Gastroesophageal sphincter (tissue), 4 donors: ENCODE results near the gene GPR87. TPM values are rescaled to one million over a fixed set of nuclear protein-coding genes. Genes with fewer than 3 reads are reported as not detected.

Source experiments
- ATAC-seq: fragments of 150-250 bp; one replicate; pipeline ENCODE4 v1.9.1; 2016; ENCODE audit warnings: mild to moderate bottlenecking, moderate library complexity
- H3K27ac ChIP-seq, 4 donors: fragments of 200-600 bp; sonication (generic) in 3 of 4; 1 replicate in 3 of 4; 2 replicates in 1 of 4; pipeline ENCODE4 v1.5.1; 2016 to 2019
- H3K27me3 ChIP-seq: fragments of 200-600 bp; sonication (generic); one replicate; pipeline ENCODE4 v1.5.1; 2019
- H3K36me3 ChIP-seq, 2 donors: fragments of 200-600 bp; sonication (generic); one replicate each; pipeline ENCODE4 v1.5.1; 2019; ENCODE audit warnings: control low read depth in 1 of 2
- H3K4me1 ChIP-seq, 3 donors: fragments of 200-600 bp; sonication (generic); 1 replicate in 2 of 3; 2 replicates in 1 of 3; pipeline ENCODE4 v1.5.1; 2016 to 2019; ENCODE audit warnings: control low read depth in 2 of 3
- H3K4me3 ChIP-seq, 2 donors: fragments of 200-600 bp; sonication (generic); one replicate each; pipeline ENCODE4 v1.5.1; 2019; ENCODE audit warnings: mild to moderate bottlenecking in 1 of 2, moderate library complexity in 1 of 2
- H3K9me3 ChIP-seq, 3 donors: fragments of 200-600 bp; sonication (generic); one replicate each; pipeline ENCODE4 v1.5.1; 2017 to 2019; ENCODE audit warnings: control low read depth in 2 of 3
- EP300 ChIP-seq: sonication (generic); formaldehyde crosslinking; IDR thresholded peaks from one replicate; pipeline ENCODE4 v1.6.1; 2017; ENCODE audit warnings: antibody characterized with exemption, mild to moderate bottlenecking
- POLR2A ChIP-seq, 2 donors: fragments of 450-650 bp; IDR thresholded peaks; one replicate each; pipeline ENCODE4 v1.6.1; 2017; ENCODE audit warnings: antibody characterized with exemption in 2 of 2, mild to moderate bottlenecking in 2 of 2, moderate library complexity in 1 of 2
- POLR2AphosphoS5 ChIP-seq: sonication (generic); formaldehyde crosslinking; IDR thresholded peaks from one replicate; pipeline ENCODE4 v1.6.1; 2017; ENCODE audit warnings: antibody characterized with exemption
- WGBS, 2 donors: methylation state at CpG; one replicate each; pipeline ENCODE4 v1.1.5; 2018; ENCODE audit warnings: low coverage in 1 of 2; 5-methylcytosine and 5-hydroxymethylcytosine counted together
- total RNA-seq, 4 donors: library from RNA; depleted of rRNA; stranded (reverse); fragments of >200 nt; gene quantifications; one replicate each; pipeline ENCODE4 v1.1.0, GENCODE V29; 2016
- TF ChIP-seq, protein P1 (sequence below), 4 experiments: fragments of 200-600 bp in 2 of 4; fragments of 450-650 bp in 2 of 4; sonication (generic) in 1 of 4; IDR thresholded peaks; one replicate each; pipeline ENCODE4 v1.5.1; 2017 to 2019; ENCODE audit warnings: antibody characterized with exemption in 4 of 4, mild to moderate bottlenecking in 2 of 4, moderate library complexity in 2 of 4

The GPR87 gene
- total RNA-seq, 4 donors from 2014 or later: 3.5 TPM; not detected in 3

DNA sequence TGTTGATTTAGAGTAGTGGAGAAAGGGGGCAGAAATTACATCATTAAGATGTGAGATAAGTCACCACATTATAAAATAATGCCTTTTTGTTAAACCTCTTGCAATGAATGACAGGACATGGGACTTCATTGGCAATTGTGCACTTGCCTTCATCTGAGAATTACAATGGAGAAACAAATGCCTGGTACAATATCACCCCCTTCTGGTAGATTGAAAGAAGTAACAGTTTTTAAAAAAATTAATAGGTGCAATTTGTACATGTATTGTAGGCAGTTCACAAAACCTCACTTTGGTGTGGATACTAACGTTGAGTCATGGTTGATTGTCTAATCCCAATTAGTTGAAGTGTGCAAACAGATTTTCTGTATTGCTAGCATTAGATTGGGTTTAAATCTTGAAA, 33.7 kb downstream of the GPR87 start:
- no peaks in the 10 kb centered on the region for H3K36me3 ChIP-seq
- no peak overlapping the region for H3K4me3 ChIP-seq
- peak; percentile 52 for ATAC-seq
- 0 to 7% methylated on average over 1 of the region's 1 CpG for WGBS, 2 donors
- H3K9me3 ChIP-seq: no peaks in the 10 kb centered on the region
- TF ChIP-seq, protein P1, sequence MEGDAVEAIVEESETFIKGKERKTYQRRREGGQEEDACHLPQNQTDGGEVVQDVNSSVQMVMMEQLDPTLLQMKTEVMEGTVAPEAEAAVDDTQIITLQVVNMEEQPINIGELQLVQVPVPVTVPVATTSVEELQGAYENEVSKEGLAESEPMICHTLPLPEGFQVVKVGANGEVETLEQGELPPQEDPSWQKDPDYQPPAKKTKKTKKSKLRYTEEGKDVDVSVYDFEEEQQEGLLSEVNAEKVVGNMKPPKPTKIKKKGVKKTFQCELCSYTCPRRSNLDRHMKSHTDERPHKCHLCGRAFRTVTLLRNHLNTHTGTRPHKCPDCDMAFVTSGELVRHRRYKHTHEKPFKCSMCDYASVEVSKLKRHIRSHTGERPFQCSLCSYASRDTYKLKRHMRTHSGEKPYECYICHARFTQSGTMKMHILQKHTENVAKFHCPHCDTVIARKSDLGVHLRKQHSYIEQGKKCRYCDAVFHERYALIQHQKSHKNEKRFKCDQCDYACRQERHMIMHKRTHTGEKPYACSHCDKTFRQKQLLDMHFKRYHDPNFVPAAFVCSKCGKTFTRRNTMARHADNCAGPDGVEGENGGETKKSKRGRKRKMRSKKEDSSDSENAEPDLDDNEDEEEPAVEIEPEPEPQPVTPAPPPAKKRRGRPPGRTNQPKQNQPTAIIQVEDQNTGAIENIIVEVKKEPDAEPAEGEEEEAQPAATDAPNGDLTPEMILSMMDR (IDR thresholded peaks at IDR 0.05): peak; percentile 40 to 85 (median 78)
- no peak for TF ChIP-seq POLR2A (IDR thresholded peaks at IDR 0.05)
- peaks cover 2 to 53% (median 3%) of the 10 kb centered on the region in 3 donors for H3K4me1 ChIP-seq
- H3K27me3 ChIP-seq: no peaks in the 10 kb centered on the region
- H3K27ac ChIP-seq: peak overlapping the region in 2 of 4 donors; percentile 50 to 62

DNA sequence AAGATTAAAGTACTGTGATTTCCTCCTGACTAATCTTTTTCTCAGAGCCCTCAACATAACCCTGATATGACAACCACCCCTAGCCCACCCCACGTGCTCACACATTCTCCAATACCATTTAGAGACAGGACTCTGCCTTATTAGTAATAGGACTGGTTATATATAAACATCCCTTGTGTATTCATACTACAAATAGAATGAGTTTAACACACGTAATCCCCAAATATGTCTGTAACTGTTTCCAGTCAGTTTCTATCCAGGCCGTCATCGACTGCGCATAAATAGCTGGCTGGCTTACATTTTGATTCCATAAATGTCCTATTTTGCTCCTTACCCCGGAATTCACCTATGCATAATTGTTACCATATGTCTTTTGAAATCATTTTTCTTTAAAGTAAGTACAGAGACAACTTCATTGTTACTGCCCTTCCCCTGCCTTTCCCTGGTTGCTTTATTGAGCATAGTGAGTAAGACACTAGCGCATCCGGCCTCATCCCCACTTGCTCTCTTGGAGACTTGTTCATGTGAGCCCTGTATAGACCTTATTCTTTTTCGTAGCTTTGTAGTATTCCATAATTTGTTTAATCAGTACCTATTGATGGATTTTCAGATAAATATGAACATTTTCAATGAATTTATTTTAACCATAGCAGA, 34.8 kb downstream of the GPR87 start:
- no peaks in the 10 kb centered on the region for H3K36me3 ChIP-seq
- no peaks in the 10 kb centered on the region for H3K9me3 ChIP-seq
- WGBS, 2 donors: 57 to 64% methylated on average over 9 of the region's 9 CpGs
- no peaks in the 10 kb centered on the region for H3K27me3 ChIP-seq
- H3K27ac ChIP-seq: peak overlapping the region in 2 of 4 donors; percentile 30 to 50
- ATAC-seq: no peak
- no peak overlapping the region for H3K4me3 ChIP-seq
- TF ChIP-seq, protein P1 (IDR thresholded peaks at IDR 0.05): no peak
- TF ChIP-seq EP300: no peak
- no peak for TF ChIP-seq POLR2A (IDR thresholded peaks at IDR 0.05)
- TF ChIP-seq POLR2AphosphoS5: peak; percentile 43
- peaks cover 2 to 53% (median 3%) of the 10 kb centered on the region in 3 donors for H3K4me1 ChIP-seq

DNA sequence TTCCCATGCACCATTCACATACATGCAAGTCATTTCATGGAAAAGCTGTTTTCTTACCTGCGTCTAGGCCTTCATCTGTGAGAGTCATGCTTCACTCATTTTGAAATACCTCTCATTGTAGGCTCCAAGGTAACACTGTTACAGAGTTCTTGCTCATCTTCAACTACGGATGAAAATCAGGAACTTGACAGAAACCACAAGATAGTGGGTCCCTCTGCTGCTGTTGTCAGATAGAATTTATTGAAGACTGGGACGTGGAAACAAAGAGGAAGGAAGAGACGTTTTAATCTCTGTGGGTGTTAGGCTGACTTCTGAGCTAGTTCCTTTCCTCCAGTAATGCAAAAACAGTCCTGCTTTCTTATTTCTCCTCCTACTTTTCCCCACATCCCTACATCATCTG, 38.4 kb downstream of the GPR87 start, which contains the start of gene P2RY14:
TSS of gene P2RY14 (minus strand) at position 313 of the 400 bp plus-strand sequence. CDS start 64,226 bp downstream, outside the sequence.
- WGBS, 2 donors: 57 to 69% methylated on average over 3 to 4 of the region's 4 CpGs
- no peak for ATAC-seq

DNA sequence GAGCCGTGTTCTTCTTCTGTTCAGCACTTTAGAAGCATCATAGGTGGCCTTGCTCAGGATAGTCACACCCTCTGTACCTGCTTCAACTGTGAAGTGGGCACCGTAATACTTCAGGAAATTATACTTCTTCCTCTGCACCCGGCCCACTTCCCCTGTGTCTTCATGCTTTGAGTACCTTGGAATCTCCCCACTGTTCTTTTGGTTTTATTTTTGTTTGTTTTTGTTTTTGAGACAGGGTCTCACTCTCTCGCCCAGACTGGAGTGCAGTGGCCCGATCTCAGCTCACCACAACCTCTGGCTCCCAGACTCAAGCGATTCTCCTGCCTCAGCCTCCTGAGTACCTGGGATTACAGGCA, 40.0 kb downstream of the GPR87 start:
- no peak for ATAC-seq
- 91 to 100% methylated on average over 3 to 6 of the region's 6 CpGs for WGBS, 2 donors
- H3K27me3 ChIP-seq: no peaks in the 10 kb centered on the region
- H3K36me3 ChIP-seq: no peaks in the 10 kb centered on the region
- H3K4me1 ChIP-seq: peaks cover 0 to 29% (median 0%) of the 10 kb centered on the region in 3 donors
- H3K9me3 ChIP-seq: no peaks in the 10 kb centered on the region
- TF ChIP-seq POLR2A (IDR thresholded peaks at IDR 0.05): no peak
- TF ChIP-seq EP300: no peak
- TF ChIP-seq POLR2AphosphoS5: no peak
- TF ChIP-seq, protein P1 (IDR thresholded peaks at IDR 0.05): no peak
- peak overlapping the region; percentile 8 to 37 for H3K4me3 ChIP-seq
- peak overlapping the region in 2 of 4 donors; percentile 17 to 24 for H3K27ac ChIP-seq

More for the DNA sequence above, 38.4 kb downstream of the GPR87 start, which contains the start of gene P2RY14:
- no peaks in the 10 kb centered on the region for H3K27me3 ChIP-seq
- peak within 1 kb of the TSS in 3 of 4 donors; percentile 30 to 49 (median 34) for H3K27ac ChIP-seq
- H3K36me3 ChIP-seq: no peaks in the 10 kb centered on the region
- TF ChIP-seq POLR2AphosphoS5 (no peak), EP300 (no peak), POLR2A (IDR thresholded peaks at IDR 0.05) (no peak)
- TF ChIP-seq, protein P1 (IDR thresholded peaks at IDR 0.05): no peak
- no peaks in the 10 kb centered on the region for H3K9me3 ChIP-seq
- peak within 1 kb of the TSS; percentile 27 to 37 for H3K4me3 ChIP-seq
- H3K4me1 ChIP-seq: peaks cover 0 to 43% (median under 1%) of the 10 kb centered on the region in 3 donors
